CD14-positive monocyte (primary cell): ENCODE results near the gene C11orf42. TPM values are rescaled to one million over a fixed set of nuclear protein-coding genes. Genes with fewer than 3 reads are reported as not detected.

ENCODE experiments used
- DNase-seq, 3 donors: peaks; one replicate each; pipeline ENCODE4 v3.0.0-alpha.2; 2011 to 2022
- H2AFZ ChIP-seq: 2 replicates; pipeline ENCODE4 v1.6.0; 2012; ENCODE audit warnings: mild to moderate bottlenecking, low read depth, low read length, inconsistent platforms; ENCODE audit not compliant: insufficient read depth, poor library complexity, severe bottlenecking
- H3K27ac ChIP-seq, 2 donors: 1 replicate in 1 of 2; 2 replicates in 1 of 2; pipeline ENCODE4 v1.5.1; 2012 to 2013; ENCODE audit warnings: low read length in 2 of 2, control low read depth in 1 of 2, inconsistent platforms in 1 of 2, low read depth in 1 of 2, mild to moderate bottlenecking in 1 of 2
- H3K27me3 ChIP-seq, 2 donors: one replicate each; pipeline versions ENCODE4 v1.6.0 to v1.6.1; 2011 to 2013; ENCODE audit warnings: low read length in 2 of 2; ENCODE audit not compliant: control insufficient read depth in 2 of 2, insufficient read depth in 2 of 2
- H3K36me3 ChIP-seq, 2 donors: replicated peaks in 1 of 2; 1 replicate in 1 of 2; 2 replicates in 1 of 2; pipeline versions ENCODE4 v1.5.1 to v1.6.1; 2012 to 2013; ENCODE audit warnings: low read length in 2 of 2, control low read depth in 1 of 2, inconsistent platforms in 1 of 2, mild to moderate bottlenecking in 1 of 2; ENCODE audit not compliant: insufficient read depth in 2 of 2, control insufficient read depth in 1 of 2
- H3K4me1 ChIP-seq, 2 donors: 1 replicate in 1 of 2; 2 replicates in 1 of 2; pipeline versions ENCODE4 v1.5.1 to v1.6.1; 2012 to 2013; ENCODE audit warnings: low read length in 2 of 2, control low read depth in 1 of 2, inconsistent platforms in 1 of 2, mild to moderate bottlenecking in 1 of 2, moderate library complexity in 1 of 2; ENCODE audit not compliant: insufficient read depth in 2 of 2, control insufficient read depth in 1 of 2
- H3K4me2 ChIP-seq: replicated peaks from 2 replicates; pipeline ENCODE3; 2012; ENCODE audit warnings: low read length, moderate library complexity, mild to moderate bottlenecking; ENCODE audit not compliant: poor library complexity, severe bottlenecking; ENCODE audit errors: extremely low read depth
- H3K4me3 ChIP-seq, 3 experiments: fragments of 200-600 bp in 1 of 3; sonication (generic) in 1 of 3; replicated peaks in 1 of 3; 1 replicate in 2 of 3; 2 replicates in 1 of 3; pipeline ENCODE4 v1.5.1; 2011 to 2013; ENCODE audit warnings: low read length in 3 of 3, mild to moderate bottlenecking in 3 of 3, control low read depth in 2 of 3, low read depth in 2 of 3, inconsistent platforms in 1 of 3, moderate library complexity in 1 of 3
- H3K79me2 ChIP-seq: 2 replicates; pipeline ENCODE4 v1.6.0; 2012; ENCODE audit warnings: mild to moderate bottlenecking, control low read depth, inconsistent platforms, low read length, moderate library complexity; ENCODE audit not compliant: insufficient read depth
- H3K9ac ChIP-seq: 2 replicates; pipeline ENCODE4 v1.6.0; 2017; ENCODE audit warnings: low read length, mild to moderate bottlenecking; ENCODE audit not compliant: insufficient read depth, poor library complexity, severe bottlenecking
- H3K9me3 ChIP-seq, 2 donors: replicated peaks in 1 of 2; 1 replicate in 1 of 2; 2 replicates in 1 of 2; pipeline versions ENCODE4 v1.5.1 to v1.6.1; 2012 to 2013; ENCODE audit warnings: low read length in 2 of 2, control low read depth in 1 of 2; ENCODE audit not compliant: control insufficient read depth in 1 of 2, insufficient read depth in 1 of 2
- H4K20me1 ChIP-seq: 2 replicates; pipeline ENCODE4 v1.6.0; 2012; ENCODE audit warnings: mild to moderate bottlenecking, low read length, control low read depth, moderate library complexity; ENCODE audit not compliant: insufficient read depth
- H3K27ac Mint-ChIP-seq, 7 donors: one replicate each; pipeline ENCODE4 v1.8.0; 2020; ENCODE audit warnings: mild to moderate bottlenecking in 7 of 7, mixed read lengths in 7 of 7, moderate library complexity in 6 of 7, inconsistent platforms in 2 of 7
- H3K27me3 Mint-ChIP-seq, 3 donors: one replicate each; pipeline ENCODE4 v1.8.0; 2021 to 2022; ENCODE audit warnings: low read depth in 3 of 3, mild to moderate bottlenecking in 3 of 3, mixed read lengths in 3 of 3, moderate library complexity in 3 of 3, inconsistent platforms in 1 of 3
- H3K36me3 Mint-ChIP-seq, 2 donors: one replicate each; pipeline ENCODE4 v1.8.0; 2020; ENCODE audit warnings: mixed read lengths in 2 of 2, inconsistent platforms in 1 of 2, mild to moderate bottlenecking in 1 of 2
- H3K4me1 Mint-ChIP-seq: one replicate; pipeline ENCODE4 v1.8.0; 2020; ENCODE audit warnings: mild to moderate bottlenecking, mixed read lengths
- H3K4me3 Mint-ChIP-seq, 2 donors: one replicate each; pipeline ENCODE4 v1.8.0; 2020; ENCODE audit warnings: mild to moderate bottlenecking in 2 of 2, mixed read lengths in 2 of 2, moderate library complexity in 1 of 2
- H3K9me3 Mint-ChIP-seq, 7 donors: one replicate each; pipeline ENCODE4 v1.8.0; 2020 to 2022; ENCODE audit warnings: mixed read lengths in 7 of 7, mild to moderate bottlenecking in 6 of 7, moderate library complexity in 6 of 7, inconsistent platforms in 2 of 7
- WGBS: methylation state at CpG from one replicate; pipeline ENCODE4 v1.1.5; 2013; ENCODE audit warnings: missing lambda C conversion rate; ENCODE audit not compliant: insufficient coverage; 5-methylcytosine and 5-hydroxymethylcytosine counted together
- intact Hi-C, 2 donors: fragments of 100-400 bp; cut with micrococcal nuclease; formaldehyde crosslinking; loops; one replicate each; pipeline versions ENCODE4 v1.15.0 to v1.15.1; 2023
- polyA plus RNA-seq, 3 donors: library from polyadenylated mRNA; depleted of rRNA in 1 of 3; unstranded in 2 of 3; stranded (reverse) in 1 of 3; fragments of 300-500 nt in 2 of 3; fragments of >200 nt in 1 of 3; fragmentation: Illumina TruSeq in 2 of 3; gene quantifications; 1 replicate in 2 of 3; 2 replicates in 1 of 3; pipeline ENCODE4 v1.2.3, GENCODE V29; 2012 to 2021
- TF ChIP-seq, protein P1 (sequence below): fragments of 200-600 bp; IDR thresholded peaks from one replicate; pipeline ENCODE4 v1.8.0; 2022; ENCODE audit warnings: antibody characterized with exemption, mild to moderate bottlenecking

Gene C11orf42
- polyA plus RNA-seq, 3 donors = not detected

DNA sequence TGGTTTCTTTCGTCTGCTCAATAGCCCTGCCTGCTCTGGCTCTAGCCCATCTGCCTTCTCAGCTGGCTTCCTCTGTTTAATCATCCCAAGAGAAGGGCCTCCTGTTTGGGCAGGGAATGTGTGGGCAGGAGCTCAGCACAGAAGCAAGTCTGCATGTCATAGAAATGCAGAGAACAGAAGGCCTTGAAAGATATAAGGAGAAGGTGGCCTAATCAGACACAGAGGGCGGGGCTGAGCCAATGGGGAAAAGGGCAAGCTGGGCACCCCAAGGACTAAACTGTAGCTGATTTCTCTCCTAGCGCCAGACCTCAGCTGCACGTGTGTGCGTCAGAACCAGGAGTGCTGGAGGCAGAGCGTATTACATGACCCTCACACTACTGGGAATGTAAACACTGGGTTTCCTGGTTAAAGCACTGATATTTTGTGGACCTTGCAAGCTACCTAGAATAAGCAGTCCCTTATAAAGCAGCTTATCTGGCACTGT, 46.7 kb downstream of the C11orf42 start:
- DNase-seq = no peak
- peaks cover 17 to 28% of the 10 kb centered on the region in 2 donors for H3K27me3 ChIP-seq
- Mint-ChIP-seq H3K27me3 (peaks cover 1 to 2% (median 1%) of the 10 kb centered on the region in 3 donors), H3K9me3 (no peaks in the 10 kb centered on the region), H3K4me1 (peaks cover 8% of the 10 kb centered on the region), H3K4me3 (no peak overlapping the region), H3K36me3 (no peaks in the 10 kb centered on the region), H3K27ac (no peak overlapping the region)
- no peak overlapping the region for H3K4me3 ChIP-seq
- TF ChIP-seq, protein P1, sequence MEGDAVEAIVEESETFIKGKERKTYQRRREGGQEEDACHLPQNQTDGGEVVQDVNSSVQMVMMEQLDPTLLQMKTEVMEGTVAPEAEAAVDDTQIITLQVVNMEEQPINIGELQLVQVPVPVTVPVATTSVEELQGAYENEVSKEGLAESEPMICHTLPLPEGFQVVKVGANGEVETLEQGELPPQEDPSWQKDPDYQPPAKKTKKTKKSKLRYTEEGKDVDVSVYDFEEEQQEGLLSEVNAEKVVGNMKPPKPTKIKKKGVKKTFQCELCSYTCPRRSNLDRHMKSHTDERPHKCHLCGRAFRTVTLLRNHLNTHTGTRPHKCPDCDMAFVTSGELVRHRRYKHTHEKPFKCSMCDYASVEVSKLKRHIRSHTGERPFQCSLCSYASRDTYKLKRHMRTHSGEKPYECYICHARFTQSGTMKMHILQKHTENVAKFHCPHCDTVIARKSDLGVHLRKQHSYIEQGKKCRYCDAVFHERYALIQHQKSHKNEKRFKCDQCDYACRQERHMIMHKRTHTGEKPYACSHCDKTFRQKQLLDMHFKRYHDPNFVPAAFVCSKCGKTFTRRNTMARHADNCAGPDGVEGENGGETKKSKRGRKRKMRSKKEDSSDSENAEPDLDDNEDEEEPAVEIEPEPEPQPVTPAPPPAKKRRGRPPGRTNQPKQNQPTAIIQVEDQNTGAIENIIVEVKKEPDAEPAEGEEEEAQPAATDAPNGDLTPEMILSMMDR = no peak
- no peaks in the 10 kb centered on the region for H4K20me1 ChIP-seq
- H3K4me2 ChIP-seq = no peak overlapping the region
- no peak overlapping the region for H2AFZ ChIP-seq
- H3K4me1 ChIP-seq = peaks cover 0 to 6% of the 10 kb centered on the region in 2 donors
- intact Hi-C loops = no loop called here
- no peak overlapping the region for H3K27ac ChIP-seq
- no peaks in the 10 kb centered on the region for H3K79me2 ChIP-seq
- no peak overlapping the region for H3K9ac ChIP-seq
- no peaks in the 10 kb centered on the region for H3K36me3 ChIP-seq
- WGBS = 100% methylated on average over 5 of the region's 6 CpGs
- no peaks in the 10 kb centered on the region for H3K9me3 ChIP-seq

DNA sequence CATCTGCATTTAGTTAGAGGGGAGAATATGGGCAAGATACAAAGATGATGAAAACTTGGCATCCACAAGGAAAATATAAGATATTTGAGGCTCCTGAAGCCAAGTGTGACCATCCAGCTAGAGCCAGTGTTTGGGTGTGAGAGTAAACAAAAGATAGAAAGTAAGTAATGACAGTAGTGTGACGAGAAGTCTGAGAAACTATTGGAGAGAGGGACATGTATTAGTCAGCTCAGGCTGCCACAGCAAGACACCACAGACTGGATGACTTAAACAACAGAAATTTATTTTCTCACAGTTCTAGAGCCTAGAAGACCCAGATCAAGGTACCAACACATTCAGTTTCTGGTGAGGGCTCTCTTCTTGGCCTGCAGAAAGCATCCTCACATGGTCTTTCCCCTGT, 47.8 kb downstream of the C11orf42 start:
- intact Hi-C loops = no loop called here
- no peak overlapping the region for H3K27ac ChIP-seq
- no CpG with 5 or more reads among the region's 1 CpG for WGBS
- peaks cover 1 to 4% (median 2%) of the 10 kb centered on the region in 3 donors for H3K27me3 Mint-ChIP-seq
- H3K4me2 ChIP-seq = no peak overlapping the region
- H2AFZ ChIP-seq = no peak overlapping the region
- H3K9ac ChIP-seq = no peak overlapping the region
- no peak overlapping the region for H3K4me3 ChIP-seq
- peaks cover 7% of the 10 kb centered on the region for H3K4me1 Mint-ChIP-seq
- TF ChIP-seq, protein P1 = no peak
- no peaks in the 10 kb centered on the region for H4K20me1 ChIP-seq
- H3K27ac Mint-ChIP-seq = no peak overlapping the region
- H3K9me3 Mint-ChIP-seq = peaks cover 0 to 3% (median 0%) of the 10 kb centered on the region in 7 donors
- H3K4me3 Mint-ChIP-seq = no peak overlapping the region
- H3K79me2 ChIP-seq = no peaks in the 10 kb centered on the region
- H3K4me1 ChIP-seq = peaks cover 0 to 3% of the 10 kb centered on the region in 2 donors
- no peaks in the 10 kb centered on the region for H3K36me3 ChIP-seq
- peaks cover 0 to 10% of the 10 kb centered on the region in 2 donors for H3K9me3 ChIP-seq
- no peaks in the 10 kb centered on the region for H3K36me3 Mint-ChIP-seq
- H3K27me3 ChIP-seq = peaks cover 29 to 39% of the 10 kb centered on the region in 2 donors
- DNase-seq = no peak
